Lower leg skin (tissue), 4 donors: ENCODE measurements around the gene SLC12A3. TPM values are rescaled to one million over a fixed set of nuclear protein-coding genes. Genes with fewer than 3 reads are reported as not detected.

Experiments used
- DNase-seq, 2 donors: peaks; one replicate each; pipeline ENCODE4 v3.0.0-alpha.2; 2019; ENCODE audit warnings: low spot score in 2 of 2
- H3K4me3 ChIP-seq: fragments of 200-600 bp; sonication (generic); 2 replicates; pipeline ENCODE4 v1.5.1; 2017; ENCODE audit warnings: mild to moderate bottlenecking, low read depth; ENCODE audit not compliant: poor library complexity, severe bottlenecking
- CTCF ChIP-seq, 3 donors: fragments of 450-650 bp; IDR thresholded peaks; one replicate each; pipeline ENCODE4 v1.5.1; 2016; ENCODE audit warnings: antibody characterized with exemption in 3 of 3, mild to moderate bottlenecking in 3 of 3, moderate library complexity in 2 of 3
- POLR2A ChIP-seq, 2 donors: fragments of 450-650 bp; IDR thresholded peaks; one replicate each; pipeline ENCODE4 v1.6.1; 2016 to 2017; ENCODE audit warnings: antibody characterized with exemption in 2 of 2, mild to moderate bottlenecking in 1 of 2, moderate library complexity in 1 of 2
- WGBS, 2 donors: methylation state at CpG; one replicate each; pipeline ENCODE4 v1.1.5; 2018; 5-methylcytosine and 5-hydroxymethylcytosine counted together
- intact Hi-C: fragments of 100-400 bp; cut with DNase I; formaldehyde crosslinking; loops from one replicate; pipeline ENCODE4 v1.15.0; 2023; ENCODE audit warnings: low total_unique reads
- total RNA-seq, 4 donors: library from RNA; depleted of rRNA; stranded (reverse); fragments of >200 nt; gene quantifications; one replicate each; pipeline ENCODE4 v1.1.0, GENCODE V29; 2016

SLC12A3 gene
- total RNA-seq, 4 donors from 2014 or later, result not detected

DNA sequence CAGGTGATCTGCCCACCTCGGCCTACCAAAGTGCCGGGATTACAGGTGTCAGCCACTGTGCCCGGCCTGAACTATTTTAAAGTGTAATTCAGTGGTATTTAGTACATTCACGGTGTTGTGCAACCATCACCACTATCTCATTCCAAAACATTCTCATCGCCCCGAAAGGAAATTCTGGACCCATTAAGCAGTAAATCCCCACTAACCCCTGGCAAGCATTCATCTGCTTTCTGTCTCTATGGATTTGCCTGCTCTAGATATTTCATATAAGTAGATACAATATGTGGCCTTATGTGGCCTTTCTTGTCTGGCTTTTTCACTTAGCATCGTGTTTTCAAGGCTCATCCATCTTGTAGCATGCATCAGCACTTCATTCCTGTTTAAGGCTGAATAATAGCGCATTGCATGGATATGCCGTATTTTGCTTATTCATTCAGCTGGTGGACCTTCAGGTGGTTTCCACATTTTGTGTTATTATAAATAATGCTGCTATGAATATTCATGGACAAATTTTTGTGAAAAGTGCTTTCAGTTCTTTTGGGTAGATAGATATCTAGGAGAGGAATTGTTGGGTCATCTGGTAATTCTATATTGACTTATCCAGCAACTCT lies 58.6 kb downstream of the SLC12A3 start:
- DNase-seq, result no peak
- intact Hi-C loops, result no loop called here
- 91 to 93% methylated on average over 9 of the region's 9 CpGs for WGBS, 2 donors
- TF ChIP-seq CTCF (IDR thresholded peaks at IDR 0.05), result no peak
- TF ChIP-seq POLR2A (IDR thresholded peaks at IDR 0.05), result no peak
- no peak overlapping the region for H3K4me3 ChIP-seq

GRCh38 chr16:56927471-56927870 lies 62.5 kb downstream of the SLC12A3 start:
- TF ChIP-seq CTCF (IDR thresholded peaks at IDR 0.05) (no peak), POLR2A (IDR thresholded peaks at IDR 0.05) (no peak)
- intact Hi-C loops, result no loop called here
- no peak for DNase-seq
- 70 to 74% methylated on average over 2 of the region's 2 CpGs for WGBS, 2 donors
- no peak overlapping the region for H3K4me3 ChIP-seq

- no peak for TF ChIP-seq CTCF (IDR thresholded peaks at IDR 0.05)
- no peak for TF ChIP-seq POLR2A (IDR thresholded peaks at IDR 0.05)
- WGBS, 2 donors, result 91 to 92% methylated on average over 4 of the region's 4 CpGs
- DNase-seq, result no peak
- H3K4me3 ChIP-seq, result no peak overlapping the region
- intact Hi-C loops, result no loop called here
Observed at GRCh38 chr16:56929639-56930038, 64.6 kb downstream of the SLC12A3 start.

DNA sequence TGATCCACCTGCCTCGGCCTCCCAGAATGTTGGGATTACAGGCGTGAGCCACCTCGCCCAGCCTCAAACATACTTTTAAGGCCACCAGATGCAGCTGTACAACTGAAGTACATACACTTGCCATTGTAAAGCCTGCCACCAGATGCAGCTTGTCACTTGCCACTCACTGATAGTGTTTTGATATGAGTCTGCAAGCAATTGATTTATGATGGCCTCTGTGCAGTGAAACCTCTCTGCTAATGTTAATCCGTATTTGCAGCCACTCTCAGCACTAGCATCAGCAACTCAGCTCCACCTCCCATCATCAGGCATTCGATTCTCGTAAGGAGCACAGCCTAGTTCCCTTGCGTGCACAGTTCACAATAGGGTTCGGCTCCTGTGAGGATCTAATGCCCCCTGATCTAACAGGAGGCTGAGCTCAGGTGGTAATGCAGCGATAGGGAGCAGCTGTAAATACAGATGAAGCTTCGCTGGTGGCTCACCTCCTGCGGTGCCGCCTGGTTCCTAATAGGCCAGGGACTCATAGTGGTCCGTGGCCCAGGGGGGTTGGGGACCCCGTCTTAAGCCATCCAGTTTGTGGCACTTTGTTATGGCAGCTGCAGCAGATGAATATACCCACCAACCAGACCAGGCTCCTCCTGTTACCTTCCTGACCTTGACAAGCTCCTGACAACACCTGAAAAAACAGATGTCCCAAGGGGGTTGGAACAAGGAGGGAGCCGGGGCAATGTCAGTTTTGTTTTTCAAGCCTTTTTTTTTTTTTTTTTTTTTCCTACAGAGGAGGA lies 65.7 kb downstream of the SLC12A3 start:
- H3K4me3 ChIP-seq, result no peak overlapping the region
- TF ChIP-seq POLR2A (IDR thresholded peaks at IDR 0.05) (no peak), CTCF (IDR thresholded peaks at IDR 0.05) (no peak)
- 81 to 87% methylated on average over 14 to 15 of the region's 15 CpGs for WGBS, 2 donors
- DNase-seq, result no peak
- intact Hi-C loops, result no loop called here

DNA sequence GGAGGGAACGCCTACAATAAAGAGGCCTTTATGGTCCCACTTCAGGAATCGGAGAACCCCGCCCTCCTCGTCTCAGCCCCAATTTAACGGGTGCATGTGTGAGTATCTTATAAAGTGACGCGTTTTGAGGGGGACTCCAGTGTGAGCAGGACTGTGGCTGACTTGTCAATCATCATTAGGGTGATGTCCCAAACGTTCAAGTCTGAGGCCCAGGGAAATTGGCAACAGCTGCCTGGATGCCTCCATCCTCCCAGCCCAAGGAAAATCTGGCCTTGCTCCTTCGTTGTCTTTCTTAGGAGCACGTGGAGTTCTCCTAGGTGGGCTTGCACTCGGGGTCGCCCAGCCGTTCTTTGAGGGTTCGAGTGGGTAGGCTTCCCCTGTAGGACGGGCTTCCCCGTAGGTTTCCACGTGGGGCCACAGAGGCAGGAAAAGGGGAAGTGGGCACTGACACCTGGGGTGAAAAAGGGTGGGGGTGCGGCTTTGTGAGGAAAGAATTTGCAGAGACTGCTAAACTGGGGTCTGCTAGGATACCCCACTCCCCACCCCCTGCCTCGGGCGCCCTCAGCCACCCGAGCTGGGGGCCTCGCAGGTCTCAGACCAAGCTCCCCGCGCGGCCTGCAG lies 66.4 kb downstream of the SLC12A3 start:
- no peak for DNase-seq
- 7 to 10% methylated on average over 19 to 25 of the region's 25 CpGs for WGBS, 2 donors
- TF ChIP-seq POLR2A (IDR thresholded peaks at IDR 0.05) (peak in 1 of 2 donors; percentile 85), CTCF (IDR thresholded peaks at IDR 0.05) (no peak)
- no peak overlapping the region for H3K4me3 ChIP-seq
- intact Hi-C loops, result no loop called here
